GM20431 (cell line): ENCODE data around the gene RNF208.

Source experiments
- in situ Hi-C: fragments of 300-500 bp; cut with MseI, MboI; formaldehyde crosslinking; loops from one replicate; pipeline ENCODE4 v1.15.0; 2020; ENCODE audit warnings: low sequenced_read_pairs; ENCODE audit not compliant: unreplicated experiment

The RNF208 gene

GRCh38 chr9:137240318-137240840 lies 18.3 kb upstream of the RNF208 start:
- in situ Hi-C loops = no loop called here

DNA sequence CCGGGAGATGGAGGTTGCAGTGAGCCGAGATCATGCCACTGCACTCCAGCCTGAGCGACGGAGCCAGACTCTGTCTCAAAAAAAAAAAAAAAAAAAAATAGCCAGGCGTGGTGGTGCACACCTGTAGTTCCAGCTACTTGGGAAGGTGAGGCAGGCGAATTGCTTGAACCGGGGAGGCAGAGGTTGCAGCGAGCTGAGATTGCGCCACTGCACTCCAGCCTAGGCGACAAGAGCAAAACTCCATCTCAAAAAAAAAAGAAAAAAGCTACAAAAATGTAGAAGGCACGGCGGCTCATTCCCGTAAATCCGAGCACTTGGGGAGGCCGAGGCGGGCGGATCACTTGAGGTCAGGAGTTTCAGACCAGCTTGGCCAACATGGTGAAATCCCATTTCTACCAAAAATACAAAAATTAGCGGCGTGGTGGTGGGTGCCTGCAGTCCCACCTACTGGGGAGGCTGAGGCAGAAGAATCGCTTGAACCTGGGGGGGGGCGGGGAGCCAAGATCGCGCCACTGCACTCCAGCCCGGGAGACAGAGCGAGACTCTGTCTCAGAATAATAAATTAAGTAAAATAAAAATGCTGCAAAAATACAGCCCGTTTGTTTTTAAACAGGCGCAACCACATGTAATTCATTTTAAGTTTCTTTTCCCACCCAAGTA lies 17.6 kb upstream of the RNF208 start:
- in situ Hi-C loops = loop anchor here (10.0 kb wide), 1 partner anchor 135 kb away; no protein-coding TSS in a partner anchor

GRCh38 chr9:137237759-137238726 lies 16.0 kb upstream of the RNF208 start:
- in situ Hi-C loops = loop anchor here (10.0 kb wide), 1 partner anchor 133 kb away; no protein-coding TSS in a partner anchor

GRCh38 chr9:137236936-137237421 lies 14.9 kb upstream of the RNF208 start:
- in situ Hi-C loops = loop anchor here (10.0 kb wide), 1 partner anchor 132 kb away; no protein-coding TSS in a partner anchor

GRCh38 chr9:137236238-137236935 lies 14.3 kb upstream of the RNF208 start:
- in situ Hi-C loops = loop anchor here (10.0 kb wide), 1 partner anchor 132 kb away; no protein-coding TSS in a partner anchor

DNA sequence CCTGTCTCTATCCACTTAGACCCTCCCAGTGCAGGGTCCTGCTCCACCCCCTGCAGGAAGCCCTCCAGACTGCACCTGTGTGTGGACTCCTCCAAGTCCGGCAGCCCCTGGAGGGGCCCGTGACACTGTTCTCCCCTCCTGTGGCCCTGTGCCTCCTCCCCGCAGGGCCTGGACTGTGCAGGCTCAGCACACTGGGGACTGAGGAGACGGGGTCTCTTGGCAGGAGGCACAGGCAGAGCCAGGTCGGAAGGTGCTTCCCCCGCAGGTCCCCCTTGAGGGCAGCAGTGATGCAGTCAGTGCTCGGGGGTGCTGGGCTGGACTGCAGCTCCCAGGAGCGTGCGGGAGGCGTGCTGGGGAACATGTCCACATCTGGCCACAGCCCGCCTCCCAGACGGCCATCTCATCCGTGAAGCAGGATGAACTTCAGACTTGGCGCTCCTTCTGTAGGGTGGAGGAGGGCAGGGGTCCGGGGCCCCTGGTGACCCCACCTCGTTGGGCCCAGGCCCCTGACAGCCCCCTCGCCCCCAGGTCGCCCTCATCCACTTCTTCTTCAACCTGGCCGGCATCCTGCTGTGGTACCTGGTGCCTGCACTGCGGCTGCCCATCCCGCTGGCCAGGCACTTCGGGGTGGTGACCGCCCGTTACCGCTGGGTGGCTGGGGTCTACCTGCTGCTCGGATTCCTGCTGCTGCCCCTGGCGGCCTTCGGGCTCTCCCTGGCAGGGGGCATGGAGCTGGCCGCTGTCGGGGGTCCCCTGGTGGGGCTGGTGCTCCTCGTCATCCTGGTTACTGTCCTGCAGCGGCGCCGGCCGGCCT lies 13.6 kb upstream of the RNF208 start:
- in situ Hi-C loops = loop anchor here (10.0 kb wide), 1 partner anchor 131 kb away; no protein-coding TSS in a partner anchor

GRCh38 chr9:137234758-137235423 lies 12.9 kb upstream of the RNF208 start:
- in situ Hi-C loops = loop anchor here (10.0 kb wide), 1 partner anchor 130 kb away; no protein-coding TSS in a partner anchor

GRCh38 chr9:137234055-137234697 lies 12.1 kb upstream of the RNF208 start:
- in situ Hi-C loops = loop anchor here (10.0 kb wide), 1 partner anchor 129 kb away; no protein-coding TSS in a partner anchor

GRCh38 chr9:137233143-137233980 lies 11.3 kb upstream of the RNF208 start:
- in situ Hi-C loops = loop anchor here (10.0 kb wide), 1 partner anchor 129 kb away; no protein-coding TSS in a partner anchor

- in situ Hi-C loops = loop anchor here (10.0 kb wide), 1 partner anchor 128 kb away; no protein-coding TSS in a partner anchor
These were observed 10.5 kb upstream of the RNF208 start for GRCh38 chr9:137232510-137232909.

- in situ Hi-C loops = loop anchor here (10.0 kb wide), 1 partner anchor 127 kb away; no protein-coding TSS in a partner anchor
These were observed 10.1 kb upstream of the RNF208 start for GRCh38 chr9:137232101-137232500.

- in situ Hi-C loops = loop anchor here (10.0 kb wide), 1 partner anchor 127 kb away; no protein-coding TSS in a partner anchor
These were observed 9.5 kb upstream of the RNF208 start for GRCh38 chr9:137231372-137232039.

GRCh38 chr9:137230705-137231371 lies 8.8 kb upstream of the RNF208 start, which contains the start of gene SLC34A3:
SLC34A3 (plus strand) TSS chr9:137230901; CDS start chr9:137231703, 802 bp downstream.
- in situ Hi-C loops = loop anchor here (10.0 kb wide), 1 partner anchor 126 kb away; no protein-coding TSS in a partner anchor

GRCh38 chr9:137229903-137230704 lies 8.1 kb upstream of the RNF208 start:
- in situ Hi-C loops = loop anchor here (10.0 kb wide), 2 partner anchors 105 to 125 kb away; no protein-coding TSS in a partner anchor
